Stomach (tissue), 4 donors: Measurements from ENCODE around the gene ZNF415.

ENCODE experiments used
- CTCF ChIP-seq, 7 experiments: fragments of 450-650 bp in 4 of 7; fragments of 200-600 bp in 3 of 7; sonication (generic) in 3 of 7; IDR thresholded peaks; one replicate each; pipeline ENCODE4 v1.5.1; 2016 to 2019; ENCODE audit warnings: antibody characterized with exemption in 7 of 7, control low read depth in 2 of 7, mild to moderate bottlenecking in 1 of 7
- EP300 ChIP-seq: sonication (generic); formaldehyde crosslinking; IDR thresholded peaks from one replicate; pipeline ENCODE4 v1.6.1; 2017; ENCODE audit warnings: antibody characterized with exemption
- POLR2A ChIP-seq, 4 donors: fragments of 450-650 bp; IDR thresholded peaks; one replicate each; pipeline ENCODE4 v1.6.1; 2016; ENCODE audit warnings: antibody characterized with exemption in 4 of 4, control low read depth in 2 of 4, mild to moderate bottlenecking in 1 of 4, moderate library complexity in 1 of 4
- POLR2AphosphoS5 ChIP-seq, 3 donors: sonication (generic); formaldehyde crosslinking; IDR thresholded peaks; one replicate each; pipeline ENCODE4 v1.6.1; 2016; ENCODE audit warnings: antibody characterized with exemption in 3 of 3

GRCh38 chr19:53140351-53140750, 7.6 kb upstream of the ZNF415 start:
- no peak for TF ChIP-seq POLR2A (IDR thresholded peaks at IDR 0.05)
- TF ChIP-seq CTCF (IDR thresholded peaks at IDR 0.05) = no peak
- no peak for TF ChIP-seq POLR2AphosphoS5 (IDR thresholded peaks at IDR 0.05)
- TF ChIP-seq EP300 = no peak
